ENCODE data around the gene KIT.

Gene KIT

GRCh38 chr4:54700986-54701385 is 43.2 kb downstream of the KIT start:
- TF ChIP-seq, protein P1, sequence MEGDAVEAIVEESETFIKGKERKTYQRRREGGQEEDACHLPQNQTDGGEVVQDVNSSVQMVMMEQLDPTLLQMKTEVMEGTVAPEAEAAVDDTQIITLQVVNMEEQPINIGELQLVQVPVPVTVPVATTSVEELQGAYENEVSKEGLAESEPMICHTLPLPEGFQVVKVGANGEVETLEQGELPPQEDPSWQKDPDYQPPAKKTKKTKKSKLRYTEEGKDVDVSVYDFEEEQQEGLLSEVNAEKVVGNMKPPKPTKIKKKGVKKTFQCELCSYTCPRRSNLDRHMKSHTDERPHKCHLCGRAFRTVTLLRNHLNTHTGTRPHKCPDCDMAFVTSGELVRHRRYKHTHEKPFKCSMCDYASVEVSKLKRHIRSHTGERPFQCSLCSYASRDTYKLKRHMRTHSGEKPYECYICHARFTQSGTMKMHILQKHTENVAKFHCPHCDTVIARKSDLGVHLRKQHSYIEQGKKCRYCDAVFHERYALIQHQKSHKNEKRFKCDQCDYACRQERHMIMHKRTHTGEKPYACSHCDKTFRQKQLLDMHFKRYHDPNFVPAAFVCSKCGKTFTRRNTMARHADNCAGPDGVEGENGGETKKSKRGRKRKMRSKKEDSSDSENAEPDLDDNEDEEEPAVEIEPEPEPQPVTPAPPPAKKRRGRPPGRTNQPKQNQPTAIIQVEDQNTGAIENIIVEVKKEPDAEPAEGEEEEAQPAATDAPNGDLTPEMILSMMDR (IDR thresholded peaks at IDR 0.05), result no peak
- no peak for DNase-seq (ENCODE audit: low spot score)
- H3K27ac ChIP-seq, result no peak overlapping the region
- no peak overlapping the region for H3K4me3 ChIP-seq

DNA sequence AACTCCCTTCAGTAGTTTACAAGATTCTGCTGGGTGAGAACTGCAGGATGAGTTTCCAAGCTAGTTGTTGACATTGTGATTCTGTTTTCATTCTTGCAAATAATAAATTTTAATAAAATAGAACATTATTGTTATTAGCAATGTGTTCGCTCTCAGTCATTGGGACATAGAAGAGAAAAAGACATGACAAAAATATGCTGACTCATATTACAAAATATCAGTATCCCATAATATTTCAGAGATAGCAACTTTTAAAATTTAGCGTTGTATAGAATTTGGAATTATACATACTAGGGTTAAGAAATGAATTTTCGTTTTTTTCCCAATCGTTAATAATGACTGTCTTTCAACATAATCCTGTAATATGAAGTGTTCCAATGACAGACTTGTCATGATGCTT is 45.4 kb downstream of the KIT start:
- Histone ChIP-seq H3K4me3 (no peak overlapping the region), H3K27ac (no peak overlapping the region)
- no peak for DNase-seq (ENCODE audit: low spot score)
- TF ChIP-seq, protein P1 (IDR thresholded peaks at IDR 0.05), result no peak

DNA sequence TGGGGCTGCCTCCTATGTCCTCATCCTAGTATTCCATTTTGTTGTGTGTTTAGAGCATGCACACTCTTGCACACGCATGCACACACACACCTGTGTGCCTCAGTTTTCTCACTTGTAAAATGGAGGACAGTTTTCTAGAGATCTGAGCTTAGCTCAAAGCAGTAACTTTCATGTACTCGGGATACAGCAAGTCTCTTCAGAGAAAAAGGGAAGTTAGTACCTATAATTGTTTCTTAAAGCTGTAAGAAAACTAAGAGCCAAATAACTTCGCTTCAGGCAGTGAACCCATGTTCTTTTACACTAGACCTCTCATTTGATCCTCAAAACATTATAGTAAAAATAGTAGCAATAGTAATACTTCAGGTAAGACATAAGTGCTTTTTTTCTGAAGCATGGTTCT is 49.6 kb downstream of the KIT start:
- TF ChIP-seq, protein P1 (IDR thresholded peaks at IDR 0.05), result no peak
- no peak for DNase-seq (ENCODE audit: low spot score)
- Histone ChIP-seq H3K4me3 (no peak overlapping the region), H3K27ac (no peak overlapping the region)

DNA sequence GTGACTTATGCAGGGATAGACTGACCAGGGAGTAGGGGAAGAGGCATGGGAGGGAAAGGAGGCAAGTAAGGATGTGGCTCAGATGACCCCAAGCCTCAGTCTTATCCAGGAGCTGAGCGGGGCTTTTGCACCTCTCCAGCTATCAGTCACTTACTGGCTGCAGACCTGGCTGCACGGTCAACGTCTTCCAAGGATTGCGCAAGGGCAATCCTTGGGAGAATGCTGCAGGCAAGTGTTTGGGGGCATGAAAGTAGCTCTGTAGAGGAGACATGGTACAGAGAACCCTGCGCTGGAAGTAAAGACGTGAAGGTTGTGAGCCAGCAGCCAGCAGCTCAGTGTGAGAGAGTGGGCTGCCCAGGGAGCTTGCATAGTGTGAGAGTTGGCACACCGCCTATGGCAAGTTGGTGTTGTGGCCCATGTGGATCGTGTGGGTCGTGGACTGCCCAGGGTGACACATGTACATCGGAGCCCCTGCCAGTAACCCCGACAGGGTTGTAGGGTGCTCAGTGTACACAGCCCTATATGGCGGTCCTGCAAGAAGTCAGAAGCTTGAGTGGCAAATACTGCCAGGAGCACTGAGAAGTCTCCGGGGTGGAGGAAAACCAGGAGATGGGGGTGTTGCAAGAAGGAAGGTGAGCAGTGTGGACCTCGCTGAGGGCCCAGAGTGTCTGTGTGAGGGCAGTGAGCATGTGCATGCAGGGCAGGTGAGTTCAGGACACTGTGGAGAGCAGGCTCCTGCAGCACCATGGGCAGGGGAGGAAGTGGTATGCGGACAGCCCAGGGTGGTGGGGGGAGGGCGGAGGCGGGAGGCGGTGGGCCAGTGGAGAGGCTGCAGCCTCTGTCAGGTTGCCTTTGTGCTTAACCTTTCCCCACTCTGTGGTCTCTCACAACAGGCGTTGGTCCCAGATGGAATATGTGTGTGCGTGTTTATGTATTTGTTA is 50.9 kb downstream of the KIT start:
- DNase-seq (ENCODE audit: low spot score), result no peak
- Histone ChIP-seq H3K4me3 (no peak overlapping the region), H3K27ac (no peak overlapping the region)
- TF ChIP-seq, protein P1 (IDR thresholded peaks at IDR 0.05), result no peak

GRCh38 chr4:54709400-54709799 is 51.6 kb downstream of the KIT start:
- TF ChIP-seq, protein P1 (IDR thresholded peaks at IDR 0.05), result no peak
- Histone ChIP-seq H3K27ac (no peak overlapping the region), H3K4me3 (no peak overlapping the region)
- no peak for DNase-seq (ENCODE audit: low spot score)

- Histone ChIP-seq H3K4me3 (no peak overlapping the region), H3K27ac (no peak overlapping the region)
- TF ChIP-seq, protein P1 (IDR thresholded peaks at IDR 0.05), result no peak
- no peak for DNase-seq (ENCODE audit: low spot score)
Observed at GRCh38 chr4:54712206-54712605, 54.4 kb downstream of the KIT start.

DNA sequence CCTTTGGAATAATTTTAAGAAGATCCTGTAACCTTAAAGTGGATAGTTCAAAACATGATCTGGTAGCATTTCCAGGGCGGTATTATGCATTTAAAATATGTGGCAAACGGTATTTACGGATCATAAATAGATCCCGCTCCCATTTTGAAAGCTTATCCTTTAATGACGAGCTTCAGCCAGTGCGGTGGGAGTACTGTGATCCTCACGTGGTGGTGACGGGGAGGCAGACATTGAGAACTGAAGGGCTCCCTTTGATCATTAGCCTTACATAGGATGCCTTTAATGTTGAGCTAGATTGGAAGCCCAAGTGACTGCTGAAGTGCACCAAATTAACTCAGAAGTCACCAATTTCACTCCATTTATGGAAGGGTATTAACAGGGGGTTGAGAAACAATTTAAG is 56.9 kb downstream of the KIT start:
- TF ChIP-seq, protein P1 (IDR thresholded peaks at IDR 0.05), result no peak
- no peak for DNase-seq (ENCODE audit: low spot score)
- Histone ChIP-seq H3K4me3 (no peak overlapping the region), H3K27ac (no peak overlapping the region)
